Measurements from ENCODE around the gene CLMN. TPM values are rescaled to one million over a fixed set of nuclear protein-coding genes. Genes with fewer than 3 reads are reported as not detected.

Gene CLMN
- polyA plus RNA-seq, 3 donors: 22.0 to 33.7 (median 23.2) TPM

GRCh38 chr14:95164506-95164905 lies 155.2 kb downstream of the CLMN start:
- Histone ChIP-seq H3K9me3 (replicated peaks in 1 of 2; ENCODE audit: control insufficient read depth in 1 of 2, insufficient read depth in 1 of 2, low read length in 2 of 2) (peaks cover 0 to 5% of the 10 kb centered on the region in 2 donors), H3K4me3 (replicated peaks in 1 of 3; ENCODE audit: low read depth in 2 of 3, low read length in 3 of 3) (no peak overlapping the region), H3K9ac (ENCODE audit: insufficient read depth, low read length, poor library complexity, severe bottlenecking) (no peak overlapping the region), H2AFZ (ENCODE audit: insufficient read depth, low read depth, low read length, poor library complexity, severe bottlenecking) (no peak overlapping the region), H3K27ac (ENCODE audit: low read depth in 1 of 2, low read length in 2 of 2) (no peak overlapping the region), H3K27me3 (ENCODE audit: control insufficient read depth in 2 of 2, insufficient read depth in 2 of 2, low read length in 2 of 2) (no peaks in the 10 kb centered on the region), H3K4me2 (replicated peaks; ENCODE audit: extremely low read depth, low read length, poor library complexity, severe bottlenecking) (no peak overlapping the region), H3K4me1 (ENCODE audit: control insufficient read depth in 1 of 2, insufficient read depth in 2 of 2, low read length in 2 of 2) (peaks cover 14 to 19% of the 10 kb centered on the region in 2 donors), H3K79me2 (ENCODE audit: insufficient read depth, low read length) (no peaks in the 10 kb centered on the region), H4K20me1 (ENCODE audit: insufficient read depth, low read length) (no peaks in the 10 kb centered on the region), H3K36me3 (replicated peaks in 1 of 2; ENCODE audit: control insufficient read depth in 1 of 2, insufficient read depth in 2 of 2, low read length in 2 of 2) (no peaks in the 10 kb centered on the region)
- intact Hi-C loops (cut with micrococcal nuclease): loop anchor here in 1 of 2 donors (5.0 kb wide), 1 partner anchor 158 kb away; no protein-coding TSS in a partner anchor
- Mint-ChIP-seq H3K4me3 (no peak overlapping the region), H3K4me1 (peaks cover 19% of the 10 kb centered on the region), H3K27ac (peak overlapping the region in 2 of 7 donors; percentile 58 to 60), H3K36me3 (peaks cover 0 to 11% of the 10 kb centered on the region in 2 donors), H3K27me3 (ENCODE audit: low read depth in 3 of 3) (peaks cover 0 to 3% (median 0%) of the 10 kb centered on the region in 3 donors), H3K9me3 (peaks cover 5 to 18% (median 10%) of the 10 kb centered on the region in 7 donors)
- no peak for TF ChIP-seq CTCF (IDR thresholded peaks at IDR 0.05)
- no CpG with 5 or more reads among the region's 1 CpG for WGBS (ENCODE audit: insufficient coverage)
- no peak for DNase-seq

GRCh38 chr14:95163666-95164065 lies 156.0 kb downstream of the CLMN start:
- Mint-ChIP-seq H3K4me1 (peaks cover 25% of the 10 kb centered on the region), H3K9me3 (peaks cover 5 to 18% (median 10%) of the 10 kb centered on the region in 7 donors), H3K27ac (peak overlapping the region in 6 of 7 donors; percentile 32 to 90 (median 72)), H3K4me3 (no peak overlapping the region), H3K27me3 (ENCODE audit: low read depth in 3 of 3) (peaks cover 0 to 3% (median 0%) of the 10 kb centered on the region in 3 donors), H3K36me3 (peaks cover 0 to 11% of the 10 kb centered on the region in 2 donors)
- H2AFZ ChIP-seq (ENCODE audit: insufficient read depth, low read depth, low read length, poor library complexity, severe bottlenecking): no peak overlapping the region
- H3K27me3 ChIP-seq (ENCODE audit: control insufficient read depth in 2 of 2, insufficient read depth in 2 of 2, low read length in 2 of 2): no peaks in the 10 kb centered on the region
- peaks cover 17 to 22% of the 10 kb centered on the region in 2 donors for H3K4me1 ChIP-seq (ENCODE audit: control insufficient read depth in 1 of 2, insufficient read depth in 2 of 2, low read length in 2 of 2)
- no peak overlapping the region for H3K9ac ChIP-seq (ENCODE audit: insufficient read depth, low read length, poor library complexity, severe bottlenecking)
- peaks cover 0 to 5% of the 10 kb centered on the region in 2 donors for H3K9me3 ChIP-seq (replicated peaks in 1 of 2; ENCODE audit: control insufficient read depth in 1 of 2, insufficient read depth in 1 of 2, low read length in 2 of 2)
- 100% methylated on average over 1 of the region's 3 CpGs for WGBS (ENCODE audit: insufficient coverage)
- DNase-seq: no peak
- intact Hi-C loops (cut with micrococcal nuclease): loop anchor here in 1 of 2 donors (5.0 kb wide), 1 partner anchor 159 kb away; no protein-coding TSS in a partner anchor
- no peaks in the 10 kb centered on the region for H3K36me3 ChIP-seq (replicated peaks in 1 of 2; ENCODE audit: control insufficient read depth in 1 of 2, insufficient read depth in 2 of 2, low read length in 2 of 2)
- H3K27ac ChIP-seq (ENCODE audit: low read depth in 1 of 2, low read length in 2 of 2): peak overlapping the region in 1 of 2 donors; percentile 53
- peak overlapping the region in 1 of 3 experiments; percentile 18 for H3K4me3 ChIP-seq (replicated peaks in 1 of 3; ENCODE audit: low read depth in 2 of 3, low read length in 3 of 3)
- H3K79me2 ChIP-seq (ENCODE audit: insufficient read depth, low read length): no peaks in the 10 kb centered on the region
- no peak for TF ChIP-seq CTCF (IDR thresholded peaks at IDR 0.05)
- no peaks in the 10 kb centered on the region for H4K20me1 ChIP-seq (ENCODE audit: insufficient read depth, low read length)
- peak overlapping the region; percentile 17 for H3K4me2 ChIP-seq (replicated peaks; ENCODE audit: extremely low read depth, low read length, poor library complexity, severe bottlenecking)
